SK-N-SH (cell line): ENCODE data around the gene HOXA4. TPM values are rescaled to one million over a fixed set of nuclear protein-coding genes. Genes with fewer than 3 reads are reported as not detected.

Experiments
- CTCF ChIA-PET: fragments of 300-600, 350-600 bp; formaldehyde crosslinking; extraction: SDS; loops from one replicate; lab custom pipeline; 2021; lab: Yijun Ruan, JAX
- POLR2A ChIA-PET: fragments of 350-600 bp; sonication (Branson Sonifier 250); formaldehyde crosslinking; extraction: SDS; loops from one replicate; lab custom pipeline; 2020; ENCODE audit warnings: antibody characterized with exemption, inconsistent platforms; lab: Yijun Ruan, JAX
- DNase-seq: peaks from one replicate; pipeline ENCODE4 v3.0.0; 2012
- H2AFZ ChIP-seq: fragments of 200-600 bp; sonication (generic); 2 replicates; pipeline ENCODE4 v1.8.1; 2016; ENCODE audit warnings: antibody characterized with exemption, mild to moderate bottlenecking, low read depth
- H3F3A ChIP-seq: fragments of 200-600 bp; sonication (generic); replicated peaks from 2 replicates; pipeline ENCODE3; 2016; ENCODE audit warnings: antibody characterized with exemption, mild to moderate bottlenecking; ENCODE audit not compliant: insufficient read depth
- H3K27ac ChIP-seq, 2 experiments: fragments of 200-500 bp in 1 of 2; fragments of 200-600 bp in 1 of 2; sonication (Bioruptor generic) in 1 of 2; sonication (generic), shearing (Covaris generic) in 1 of 2; 2 replicates each; pipeline versions ENCODE4 v1.5.1 to v1.6.1; 2014 to 2016; ENCODE audit warnings: low read depth in 2 of 2, inconsistent platforms in 1 of 2, low read length in 1 of 2, mild to moderate bottlenecking in 1 of 2, mixed read lengths in 1 of 2
- H3K27me3 ChIP-seq: fragments of 200-600 bp; sonication (generic), shearing (Covaris generic); 2 replicates; pipeline ENCODE4 v1.6.1; 2016; ENCODE audit warnings: mixed run types; ENCODE audit not compliant: insufficient read depth
- H3K36me3 ChIP-seq, 2 experiments: fragments of 200-500 bp in 1 of 2; fragments of 200-600 bp in 1 of 2; sonication (Bioruptor generic) in 1 of 2; sonication (generic) in 1 of 2; replicated peaks in 1 of 2; 2 replicates each; pipeline versions ENCODE3 to v1.5.1; 2014 to 2016; ENCODE audit warnings: low read length in 1 of 2, mild to moderate bottlenecking in 1 of 2; ENCODE audit not compliant: insufficient read depth in 2 of 2, control insufficient read depth in 1 of 2
- H3K4me1 ChIP-seq, 2 experiments: fragments of 200-500 bp in 1 of 2; fragments of 200-600 bp in 1 of 2; sonication (Bioruptor generic) in 1 of 2; sonication (generic), shearing (Covaris generic) in 1 of 2; 2 replicates each; pipeline versions ENCODE4 v1.5.1 to v1.6.1; 2014 to 2016; ENCODE audit warnings: low read depth in 1 of 2, low read length in 1 of 2, mixed run types in 1 of 2; ENCODE audit not compliant: insufficient read depth in 2 of 2, control insufficient read depth in 1 of 2
- H3K4me2 ChIP-seq: fragments of 200-600 bp; sonication (generic), shearing (Covaris generic); 2 replicates; pipeline ENCODE4 v1.6.1; 2017; ENCODE audit warnings: mixed run types
- H3K4me3 ChIP-seq, 2 experiments: fragments of 200-500 bp in 1 of 2; fragments of 200-600 bp in 1 of 2; sonication (Bioruptor generic) in 1 of 2; sonication (generic), shearing (Covaris generic) in 1 of 2; 2 replicates each; pipeline versions ENCODE4 v1.5.1 to v1.8.1; 2014 to 2016; ENCODE audit warnings: low read depth in 2 of 2, inconsistent platforms in 1 of 2, low read length in 1 of 2, mild to moderate bottlenecking in 1 of 2, mixed read lengths in 1 of 2, moderate library complexity in 1 of 2
- H3K79me2 ChIP-seq: fragments of 200-600 bp; sonication (generic); 2 replicates; pipeline ENCODE4 v1.8.1; 2017; ENCODE audit warnings: mild to moderate bottlenecking; ENCODE audit not compliant: insufficient read depth
- H3K9ac ChIP-seq: fragments of 200-600 bp; sonication (generic); 2 replicates; pipeline ENCODE4 v1.6.1; 2017; ENCODE audit warnings: mixed run types
- H3K9me2 ChIP-seq: fragments of 200-600 bp; sonication (generic); 2 replicates; pipeline ENCODE4 v1.6.1; 2017; ENCODE audit warnings: mixed run types
- H3K9me3 ChIP-seq: fragments of 200-600 bp; sonication (generic); 2 replicates; pipeline ENCODE4 v1.6.1; 2017; ENCODE audit warnings: mixed run types, mild to moderate bottlenecking, moderate library complexity
- H4K20me1 ChIP-seq: fragments of 200-600 bp; sonication (generic); 2 replicates; pipeline ENCODE4 v1.6.1; 2017; ENCODE audit warnings: mild to moderate bottlenecking, mixed run types; ENCODE audit not compliant: insufficient read depth
- EZH2phosphoT487 ChIP-seq: fragments of 200-600 bp; sonication (generic); IDR thresholded peaks from 2 replicates; pipeline ENCODE4 v1.6.1; 2017; ENCODE audit warnings: low read depth, mixed run types, mild to moderate bottlenecking, antibody characterized with exemption, moderate library complexity, borderline replicate concordance
- FOSL2 ChIP-seq: IDR thresholded peaks from 2 replicates; pipeline ENCODE4 v1.4.0; 2012; ENCODE audit warnings: low read depth, mild to moderate bottlenecking, moderate library complexity, borderline replicate concordance
- SIN3A ChIP-seq: IDR thresholded peaks from 2 replicates; pipeline ENCODE4 v1.6.1; 2012; ENCODE audit warnings: low read depth, mild to moderate bottlenecking, low read length, moderate library complexity, borderline replicate concordance
- SMC3 ChIP-seq: IDR thresholded peaks from 2 replicates; pipeline ENCODE4 v1.6.1; 2012; ENCODE audit warnings: low read depth, low read length, improper control_type of control experiment
- TCF12 ChIP-seq: IDR thresholded peaks from 2 replicates; pipeline ENCODE4 v1.4.0; 2012
- YY1 ChIP-seq: IDR thresholded peaks from 2 replicates; pipeline ENCODE4 v1.4.0; 2012; ENCODE audit warnings: low read depth, mild to moderate bottlenecking
- WGBS: methylation state at CpG from one replicate; pipeline ENCODE4 v1.1.6; 2017; ENCODE audit warnings: low lambda C conversion rate; 5-methylcytosine and 5-hydroxymethylcytosine counted together
- polyA plus RNA-seq, 3 experiments: library from polyadenylated mRNA; depleted of rRNA; stranded (reverse); fragments of >200 nt; gene quantifications; 2 replicates each; pipeline ENCODE4 v1.2.3, GENCODE V29; 2012

The HOXA4 gene
- polyA plus RNA-seq, 1 of the 3 experiments (the other 2 are of a cell fraction), result not detected

DNA sequence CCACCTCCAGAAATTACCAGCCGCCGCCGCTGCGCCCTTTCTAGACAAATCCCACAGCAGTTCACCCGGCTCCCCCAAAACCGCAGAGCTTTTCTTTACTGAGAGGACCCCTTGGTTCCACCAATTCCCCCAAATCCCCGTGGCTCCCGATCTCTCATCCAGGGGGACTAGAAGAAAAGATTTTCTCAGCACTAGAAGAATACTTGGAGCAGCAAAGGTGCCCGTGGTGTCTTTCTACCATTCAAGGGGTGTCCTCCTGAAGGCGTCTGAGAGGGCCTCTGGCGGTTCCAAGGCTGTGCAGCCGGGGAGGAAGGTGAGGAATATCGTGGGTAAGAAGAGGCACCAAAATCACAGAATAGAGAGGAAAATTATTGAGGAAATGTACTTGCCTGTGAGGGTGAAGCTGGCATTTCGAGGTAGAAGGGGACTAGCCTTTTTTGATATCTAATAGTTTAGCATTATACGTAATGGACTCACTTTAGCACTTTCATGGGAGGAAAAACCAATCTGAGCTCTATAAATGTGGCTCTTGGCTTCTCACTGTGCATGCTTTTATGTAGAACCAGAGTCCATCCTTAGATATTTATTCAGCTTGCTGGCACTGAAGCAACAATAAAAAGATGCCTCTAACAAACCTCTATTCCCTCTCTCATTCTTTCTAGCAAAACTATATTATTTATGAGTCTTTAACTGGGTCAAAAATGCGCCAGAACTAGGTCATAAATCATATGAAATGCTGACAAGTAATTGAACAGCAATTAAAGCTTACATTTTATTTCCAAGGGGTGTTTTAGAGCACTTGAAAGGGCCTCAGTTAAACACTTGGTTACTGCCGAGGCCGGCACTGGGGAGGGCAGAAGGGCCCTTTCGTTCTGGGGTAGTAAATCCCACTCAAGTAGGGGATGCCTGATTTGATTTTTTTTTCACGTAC, 14.3 kb downstream of the HOXA4 start:
- DNase-seq, result no peak

DNA sequence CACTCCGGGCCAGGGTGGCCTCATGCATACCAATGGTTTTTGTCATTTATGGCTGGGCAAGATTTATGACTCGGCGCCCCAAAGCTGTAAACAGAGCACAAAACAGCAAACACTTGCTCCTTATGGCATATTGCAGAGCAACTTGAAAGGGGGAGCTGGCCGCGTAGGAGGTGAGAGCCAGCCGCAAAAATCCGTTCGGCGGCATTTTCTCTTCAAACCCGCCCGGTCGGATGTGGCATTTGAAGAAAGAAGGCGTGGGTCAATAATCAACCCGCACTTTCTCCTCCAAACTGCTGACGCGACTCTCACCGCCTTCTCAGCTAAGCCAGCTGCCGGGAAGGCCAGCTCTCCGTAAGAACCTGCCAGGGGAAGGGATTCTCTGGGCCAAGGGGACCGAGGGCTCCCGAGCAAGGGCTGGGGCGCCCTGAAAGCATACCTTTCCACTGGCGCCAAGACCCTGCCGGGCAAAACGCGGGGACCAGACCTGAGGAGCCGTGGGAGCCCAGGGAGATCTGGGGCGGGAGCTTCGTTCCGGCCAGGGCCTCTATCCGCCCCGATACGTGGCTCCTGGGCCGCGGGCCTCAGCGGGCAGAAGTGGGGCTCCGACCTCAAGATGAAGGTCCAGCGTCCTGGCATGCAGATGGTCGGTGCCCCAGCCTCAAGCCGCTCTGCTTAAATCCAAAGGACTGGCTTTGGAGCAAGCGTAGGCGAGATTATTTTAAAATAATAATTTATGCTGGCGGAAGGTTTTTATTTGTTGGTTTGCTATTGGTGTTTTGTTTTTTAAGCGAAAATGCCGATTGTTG, 15.1 kb downstream of the HOXA4 start:
- no peak overlapping the region for H3K4me2 ChIP-seq
- H3K27ac ChIP-seq, result no peak overlapping the region
- POLR2A ChIA-PET, result no interaction called here
- peaks cover 94% of the 10 kb centered on the region for H3K27me3 ChIP-seq
- no peaks in the 10 kb centered on the region; a peak in 1 of 4 replicates for H3K4me1 ChIP-seq
- no peaks in the 10 kb centered on the region for H3K36me3 ChIP-seq
- H3K79me2 ChIP-seq, result no peaks in the 10 kb centered on the region
- 10% methylated on average over 45 of the region's 45 CpGs for WGBS
- CTCF ChIA-PET, result interaction anchor here (0.8 to 2.2 kb wide), 8 partner anchors 11 to 434 kb away, joined by 3 to 6 read pairs (median 3); partner anchors contain the start of genes HOXA4 and HOXA5
- peaks cover 5% of the 10 kb centered on the region for H3F3A ChIP-seq
- no peak overlapping the region for H3K9ac ChIP-seq
- H3K9me3 ChIP-seq, result no peaks in the 10 kb centered on the region
- DNase-seq, result no peak
- no peak overlapping the region for H2AFZ ChIP-seq
- H3K4me3 ChIP-seq, result no peak overlapping the region
- TF ChIP-seq SMC3 (no peak), EZH2phosphoT487 (0 out of 2 replicates have a peak, but pooled peaks have one; percentile 5)
- H4K20me1 ChIP-seq, result no peaks in the 10 kb centered on the region
- H3K9me2 ChIP-seq, result no peaks in the 10 kb centered on the region

More for the DNA sequence above, 14.3 kb downstream of the HOXA4 start:
- WGBS, result 15% methylated on average over 20 of the region's 20 CpGs
- ChIA-PET CTCF (interaction anchor here (0.7 to 2.9 kb wide), 10 partner anchors 10 to 946 kb away, joined by 3 to 9 read pairs (median 4); partner anchors contain the start of genes HOXA4 and HOXA5), POLR2A (no interaction called here)
- Histone ChIP-seq H3K79me2 (no peaks in the 10 kb centered on the region), H4K20me1 (no peaks in the 10 kb centered on the region), H3K36me3 (no peaks in the 10 kb centered on the region), H3K9ac (no peak overlapping the region), H2AFZ (no peak overlapping the region), H3K4me3 (no peak overlapping the region), H3K27me3 (peaks cover 94% of the 10 kb centered on the region), H3K9me3 (no peaks in the 10 kb centered on the region), H3F3A (peaks cover 5% of the 10 kb centered on the region), H3K9me2 (no peaks in the 10 kb centered on the region), H3K4me1 (no peaks in the 10 kb centered on the region), H3K4me2 (no peak overlapping the region), H3K27ac (no peak overlapping the region)
- TF ChIP-seq EZH2phosphoT487 (peak; percentile 83; the same call in 1 of the 2 replicates), YY1 (no peak), TCF12 (no peak), FOSL2 (no peak)

DNA sequence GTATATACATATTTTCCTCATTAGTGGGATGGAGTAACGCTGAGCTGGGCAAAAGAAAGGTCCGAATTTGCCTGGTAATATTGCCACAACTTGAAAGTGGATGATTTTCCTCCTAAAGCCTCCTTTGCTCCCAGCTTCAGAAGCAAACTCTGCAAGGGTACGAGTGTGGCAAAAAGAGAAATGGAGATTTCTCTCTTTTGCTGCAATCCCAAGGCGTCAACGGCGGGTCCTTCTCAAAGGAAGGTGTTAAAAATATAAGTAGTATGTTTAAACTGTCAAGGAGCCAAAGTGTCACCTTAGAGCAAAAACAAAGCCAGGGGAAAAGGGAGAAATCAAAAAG, 15.7 kb downstream of the HOXA4 start:
- ChIA-PET POLR2A (no interaction called here), CTCF (interaction anchor here (0.7 to 1.6 kb wide), 6 partner anchors 12 to 433 kb away, joined by 3 to 4 read pairs (median 3); partner anchors contain the start of genes HOXA4 and HOXA5)
- no peaks in the 10 kb centered on the region for H3K9me3 ChIP-seq
- DNase-seq, result no peak
- TF ChIP-seq EZH2phosphoT487, result peak; percentile 24; the same call in 1 of the 2 replicates
- TF ChIP-seq SIN3A, result no peak
- no peak overlapping the region for H3K4me2 ChIP-seq
- no peaks in the 10 kb centered on the region for H3K79me2 ChIP-seq
- peaks cover 5% of the 10 kb centered on the region for H3F3A ChIP-seq
- H3K4me1 ChIP-seq, result no peaks in the 10 kb centered on the region; a peak in 1 of 4 replicates
- H3K36me3 ChIP-seq, result no peaks in the 10 kb centered on the region
- no peak overlapping the region for H2AFZ ChIP-seq
- peaks cover 94% of the 10 kb centered on the region for H3K27me3 ChIP-seq
- 10% methylated on average over 6 of the region's 6 CpGs for WGBS
- no peaks in the 10 kb centered on the region for H3K9me2 ChIP-seq
- H3K4me3 ChIP-seq, result no peak overlapping the region
- H3K9ac ChIP-seq, result no peak overlapping the region
- H3K27ac ChIP-seq, result no peak overlapping the region
- H4K20me1 ChIP-seq, result no peaks in the 10 kb centered on the region
